ENCODE measurements around the gene COG1. TPM values are rescaled to one million over a fixed set of nuclear protein-coding genes. Genes with fewer than 3 reads are reported as not detected.

Gene COG1
- polyA plus RNA-seq, 3 donors, result 47.4 to 67.8 (median 49.3) TPM

DNA sequence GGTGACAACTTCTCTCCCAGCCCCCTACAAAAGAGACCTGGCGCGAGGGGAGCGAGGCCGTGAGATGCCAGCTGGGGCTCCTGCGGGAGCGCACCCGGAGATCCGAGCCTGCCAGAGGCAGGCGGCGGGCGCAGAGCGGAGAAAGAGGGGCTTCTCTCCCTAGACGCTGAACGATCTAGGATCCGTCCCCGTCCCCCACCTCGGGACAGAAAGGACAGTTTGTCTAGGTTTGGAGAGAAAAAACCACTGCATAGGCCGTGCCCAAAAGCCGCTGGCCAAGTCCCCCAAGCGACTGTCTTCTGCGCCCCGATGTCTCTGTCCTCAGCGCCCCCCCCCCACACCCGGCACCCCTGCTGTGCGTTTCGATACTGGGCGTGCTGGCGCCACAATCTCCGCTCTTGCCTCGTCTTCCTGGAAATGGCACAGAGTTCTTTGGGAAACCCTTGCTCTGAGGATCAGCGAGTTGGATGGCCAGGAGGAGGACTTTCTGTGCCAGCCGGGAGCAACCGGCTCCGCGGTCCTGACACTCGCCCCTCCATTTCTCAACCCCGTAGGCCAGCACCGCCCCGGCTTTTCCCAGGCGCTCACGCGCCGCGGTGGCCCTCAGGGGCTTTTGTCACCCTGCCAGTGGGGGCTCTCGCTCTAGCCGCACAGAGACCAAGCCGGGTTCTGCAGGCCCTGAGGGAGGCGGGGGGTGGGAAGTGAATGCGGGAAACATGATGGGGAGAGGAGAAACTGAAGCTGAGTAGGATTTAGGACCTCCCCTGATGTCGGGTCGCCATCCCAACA lies 27.0 kb upstream of the COG1 start:
- no peak for DNase-seq (ENCODE audit: extremely low read depth in 1 of 11, low read depth in 9 of 11, low spot score in 4 of 11)

DNA sequence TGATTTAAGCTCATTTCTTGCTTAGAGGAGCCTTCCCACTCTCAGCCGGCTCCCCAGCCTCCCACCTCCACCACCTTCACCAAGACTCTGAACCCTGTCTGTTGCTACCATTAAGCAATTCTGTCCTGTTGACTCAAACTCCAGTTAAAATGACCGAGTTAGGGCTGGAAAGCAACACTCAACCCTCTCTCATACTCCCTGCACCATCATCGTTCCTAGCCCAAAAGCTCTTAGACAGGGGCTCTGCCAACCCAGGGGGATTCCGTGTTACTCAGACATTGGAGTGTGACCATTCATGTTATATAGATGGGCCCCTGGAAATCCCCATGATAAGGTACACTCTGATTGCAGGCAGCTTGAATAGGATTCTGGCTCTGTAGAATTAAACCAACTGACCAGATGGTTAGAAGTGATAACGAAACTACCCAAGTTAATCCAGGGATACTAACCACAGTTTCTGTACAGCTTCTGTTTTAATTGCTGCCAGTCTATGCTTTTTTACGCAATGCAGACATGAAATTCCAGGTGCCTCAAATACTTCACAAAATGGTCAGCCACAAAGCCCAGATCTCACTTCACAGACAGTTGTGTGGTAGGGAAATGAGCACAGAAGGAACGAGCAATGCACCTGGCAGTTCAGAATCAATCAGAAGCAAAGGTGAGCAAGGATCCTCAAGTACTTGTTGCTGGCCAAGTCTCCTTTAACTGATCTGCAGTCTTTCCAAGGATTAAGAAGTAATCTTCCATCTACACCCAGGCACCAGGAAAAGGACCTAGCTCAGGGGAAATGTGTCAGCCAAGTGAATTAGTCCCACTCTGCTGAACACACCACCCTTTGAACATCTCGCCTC lies 25.9 kb upstream of the COG1 start:
- no peak for DNase-seq (ENCODE audit: extremely low read depth in 1 of 11, low read depth in 9 of 11, low spot score in 4 of 11)

DNA sequence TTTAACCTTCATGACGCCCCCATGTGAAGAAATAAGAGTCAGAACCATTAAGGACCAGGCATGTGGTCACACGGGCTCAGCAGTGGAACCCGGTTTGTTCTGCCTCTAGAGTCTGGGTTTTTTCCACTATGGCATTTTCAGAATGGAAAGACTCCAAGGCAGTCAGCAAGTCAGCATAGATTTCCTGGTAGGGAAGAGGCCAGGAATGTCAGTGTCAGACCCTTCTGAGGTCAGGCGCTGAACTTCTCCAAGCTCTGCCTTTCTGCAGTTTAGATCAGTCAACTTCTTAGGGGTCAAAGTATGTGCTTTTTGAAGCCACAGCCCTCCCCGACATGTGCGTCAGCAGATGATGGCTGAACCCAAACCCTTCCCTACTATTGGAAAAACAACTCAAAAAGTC lies 24.2 kb upstream of the COG1 start:
- DNase-seq (ENCODE audit: extremely low read depth in 1 of 11, low read depth in 9 of 11, low spot score in 4 of 11), result no peak

DNA sequence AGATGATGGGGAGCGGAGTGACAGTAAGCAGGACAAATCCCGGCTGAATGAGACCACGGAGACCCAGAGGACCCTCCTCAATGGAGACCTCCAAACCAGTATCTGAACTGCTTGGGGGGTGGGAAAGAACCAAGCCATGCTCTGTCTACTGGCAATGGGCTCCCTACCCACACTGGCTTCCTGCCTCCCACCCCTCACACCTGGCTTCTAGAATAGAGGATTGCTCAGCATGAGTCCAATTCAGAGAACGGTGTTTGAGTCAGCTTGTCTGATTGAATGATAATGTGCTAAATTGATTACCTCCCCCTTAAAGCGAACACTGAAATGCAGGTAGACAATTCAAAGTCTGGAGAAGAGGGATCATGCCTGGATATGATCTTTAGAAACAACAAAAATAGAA lies 22.5 kb upstream of the COG1 start:
- no peak for DNase-seq (ENCODE audit: extremely low read depth in 1 of 11, low read depth in 9 of 11, low spot score in 4 of 11)

DNA sequence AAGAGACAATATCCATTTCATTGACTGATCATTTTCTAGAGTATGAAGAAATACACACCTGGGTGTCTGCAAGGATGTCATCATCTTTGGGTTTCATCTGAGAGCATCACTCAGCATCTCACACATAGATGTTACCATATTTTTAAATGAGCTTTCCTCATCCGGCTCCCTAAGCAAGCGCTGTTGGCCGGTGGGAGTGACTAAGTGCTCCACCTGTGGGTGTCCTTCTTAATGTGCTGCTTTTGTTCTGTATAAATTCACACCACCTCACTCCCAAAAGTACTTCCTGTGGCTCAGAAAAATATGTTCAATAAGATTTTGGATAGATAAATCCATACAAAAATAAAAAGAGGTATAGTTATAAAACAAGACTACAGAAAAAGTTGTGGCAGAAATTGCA lies 20.6 kb upstream of the COG1 start:
- no peak for DNase-seq (ENCODE audit: extremely low read depth in 1 of 11, low read depth in 9 of 11, low spot score in 4 of 11)

DNA sequence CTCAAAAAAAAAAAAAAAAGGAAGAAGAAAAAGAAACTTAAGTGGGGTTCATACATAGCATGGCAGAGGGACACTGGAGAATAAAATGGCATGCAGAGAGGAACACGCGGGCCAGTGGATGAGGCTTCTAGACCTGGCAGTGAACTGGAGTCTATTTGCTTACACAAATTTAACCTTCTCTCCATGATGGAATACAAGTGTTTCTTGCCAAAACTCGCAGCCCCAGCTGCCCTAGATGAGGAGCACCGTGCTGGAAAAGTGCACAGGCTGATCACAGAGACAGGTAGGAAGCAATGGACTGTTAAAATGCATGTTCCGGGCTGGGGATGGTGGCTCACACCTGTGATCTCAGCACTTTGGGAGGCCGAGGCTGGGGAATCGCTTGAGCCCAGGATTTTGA lies 18.7 kb upstream of the COG1 start:
- DNase-seq (ENCODE audit: extremely low read depth in 1 of 11, low read depth in 9 of 11, low spot score in 4 of 11), result no peak

DNA sequence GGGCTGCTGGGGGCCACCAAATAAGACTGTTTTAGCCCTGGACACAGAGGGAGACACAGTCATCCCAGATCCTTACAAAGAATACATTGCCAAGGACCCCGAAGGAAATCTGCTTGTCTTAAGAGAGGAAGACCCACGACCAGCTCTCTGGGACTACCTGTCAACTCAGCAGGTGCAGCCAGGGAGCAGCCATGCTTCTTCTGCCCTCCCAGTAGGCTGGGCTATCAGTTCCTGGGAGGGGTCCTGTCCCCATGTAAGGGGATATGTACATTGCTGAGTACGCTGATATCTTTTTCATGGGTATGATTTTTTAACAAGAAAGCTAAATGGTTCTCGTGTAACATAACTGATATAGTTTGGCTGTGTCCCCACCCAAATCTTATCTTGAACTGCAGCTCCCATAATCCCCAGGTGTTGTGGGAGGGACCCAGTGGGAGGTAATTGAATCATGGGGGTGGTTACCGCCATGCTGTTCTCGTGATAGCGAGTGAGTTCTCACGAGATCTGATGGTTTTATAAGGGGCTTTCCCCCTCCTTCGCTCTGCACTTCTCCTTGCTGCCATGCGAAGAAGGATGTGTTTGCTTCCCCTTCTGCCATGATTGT lies 16.8 kb upstream of the COG1 start:
- DNase-seq (ENCODE audit: extremely low read depth in 1 of 11, low read depth in 9 of 11, low spot score in 4 of 11), result no peak

DNA sequence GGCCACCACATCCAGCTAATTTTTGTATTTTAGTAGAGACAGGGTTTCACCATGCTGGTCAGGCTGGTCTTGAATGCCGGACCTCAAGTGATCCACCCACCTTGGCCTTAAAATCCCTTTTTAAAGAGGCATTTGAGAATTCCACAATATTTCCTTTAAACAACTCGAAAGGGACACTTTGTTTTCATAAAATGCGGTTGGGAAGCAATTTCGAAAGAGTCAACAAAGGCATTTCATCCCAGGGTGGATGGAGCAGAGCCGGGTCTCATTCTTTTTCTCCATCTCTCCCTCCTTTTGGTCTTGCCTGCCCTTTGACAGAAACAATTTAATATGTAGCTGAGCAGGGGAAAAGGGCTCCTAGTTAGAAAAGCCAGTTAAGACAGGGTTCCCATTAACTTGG lies 13.5 kb upstream of the COG1 start:
- DNase-seq (ENCODE audit: extremely low read depth in 1 of 11, low read depth in 9 of 11, low spot score in 4 of 11), result no peak

DNA sequence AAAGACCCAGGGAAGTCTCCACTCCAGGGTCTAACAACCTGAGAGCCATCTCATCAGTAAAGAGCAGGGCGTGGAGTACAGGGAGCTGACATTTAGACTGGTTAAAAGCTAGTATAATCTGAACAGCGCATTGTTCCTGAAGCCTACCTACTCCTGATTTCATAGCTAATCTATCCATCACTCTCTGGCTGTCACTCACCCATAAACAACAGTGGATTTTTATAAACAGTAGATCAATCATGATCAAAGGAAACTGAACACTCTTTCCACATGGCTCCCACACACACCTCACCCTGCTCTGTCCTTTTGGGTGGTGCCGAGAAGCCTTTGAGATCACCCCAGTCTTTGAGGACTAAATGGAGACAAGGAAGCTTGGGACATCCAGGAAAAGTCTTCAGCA lies 13.0 kb upstream of the COG1 start:
- no peak for DNase-seq (ENCODE audit: extremely low read depth in 1 of 11, low read depth in 9 of 11, low spot score in 4 of 11)

DNA sequence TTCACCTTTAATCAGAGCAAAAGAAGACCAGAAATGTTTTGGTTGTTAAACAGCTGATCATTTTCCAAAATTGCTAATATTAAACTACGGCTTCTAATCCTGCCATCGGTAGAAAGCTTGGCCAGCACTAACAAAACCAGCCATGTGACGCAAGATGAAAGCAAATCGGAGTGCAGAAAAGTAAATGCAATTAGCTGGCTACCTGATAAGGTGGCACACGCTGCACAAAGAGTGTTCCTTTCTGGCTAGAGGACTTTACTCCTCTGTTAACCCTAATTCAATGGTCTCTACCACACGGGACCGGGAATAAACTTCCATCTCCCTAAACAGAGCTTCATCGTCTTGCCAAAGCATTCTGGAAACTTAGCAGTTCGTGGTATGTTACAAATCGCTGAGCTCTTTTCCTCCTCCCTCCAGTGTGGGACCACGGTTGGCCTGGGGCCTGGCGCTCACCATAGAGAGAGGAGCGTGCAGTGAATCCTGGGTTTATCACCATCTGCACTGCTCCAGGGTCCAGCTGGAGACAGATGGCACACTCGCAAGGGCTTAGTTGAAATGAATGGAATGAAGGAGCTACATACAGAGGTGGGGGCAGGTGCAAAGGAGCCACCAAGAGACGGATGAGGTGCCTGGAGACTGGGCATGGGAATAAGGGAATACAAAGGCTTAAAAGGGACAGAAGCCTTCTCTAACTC lies 10.1 kb upstream of the COG1 start:
- no peak for DNase-seq (ENCODE audit: extremely low read depth in 1 of 11, low read depth in 9 of 11, low spot score in 4 of 11)

DNA sequence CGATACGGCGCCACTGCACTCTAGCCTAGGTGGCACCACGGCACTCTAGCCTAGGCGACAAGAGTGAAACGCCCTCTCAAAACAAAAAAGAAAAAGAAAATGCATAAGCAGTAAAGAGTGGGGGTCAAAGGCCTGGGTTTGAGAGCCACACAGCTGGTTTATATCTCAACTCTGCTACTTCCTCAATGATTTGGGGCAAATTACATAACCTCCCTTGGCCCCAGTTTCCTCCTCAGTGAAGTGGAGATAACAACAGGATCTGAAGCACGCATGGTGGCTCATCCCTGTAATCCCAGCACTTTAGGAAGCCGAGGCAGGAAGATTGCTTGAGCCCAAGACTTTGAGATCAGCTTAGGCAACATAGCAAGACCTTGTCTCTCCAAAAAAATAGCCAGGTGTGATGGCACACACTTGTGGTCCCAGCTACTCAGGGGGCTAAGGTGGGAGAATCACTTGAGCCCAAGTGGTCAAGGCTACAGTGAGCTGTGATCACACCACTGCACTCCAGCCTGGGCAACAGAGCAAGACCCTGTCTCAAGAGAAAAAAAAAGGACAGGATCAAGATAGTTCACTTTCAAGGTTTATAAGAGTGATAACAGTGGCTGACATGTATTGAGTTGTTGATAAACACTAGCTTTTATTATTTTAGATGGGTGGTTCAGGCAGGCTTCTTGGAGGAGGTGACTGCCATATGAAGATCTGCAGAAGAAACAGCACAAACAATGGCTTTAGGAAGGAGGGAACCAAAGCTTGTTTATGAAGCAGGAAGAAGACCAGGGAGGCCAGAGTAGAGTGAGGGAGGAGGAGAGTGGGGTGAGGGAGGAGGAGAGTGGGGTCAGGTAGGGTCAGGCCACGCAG lies 8.5 kb upstream of the COG1 start:
- DNase-seq (ENCODE audit: extremely low read depth in 1 of 11, low read depth in 9 of 11, low spot score in 4 of 11), result no peak

DNA sequence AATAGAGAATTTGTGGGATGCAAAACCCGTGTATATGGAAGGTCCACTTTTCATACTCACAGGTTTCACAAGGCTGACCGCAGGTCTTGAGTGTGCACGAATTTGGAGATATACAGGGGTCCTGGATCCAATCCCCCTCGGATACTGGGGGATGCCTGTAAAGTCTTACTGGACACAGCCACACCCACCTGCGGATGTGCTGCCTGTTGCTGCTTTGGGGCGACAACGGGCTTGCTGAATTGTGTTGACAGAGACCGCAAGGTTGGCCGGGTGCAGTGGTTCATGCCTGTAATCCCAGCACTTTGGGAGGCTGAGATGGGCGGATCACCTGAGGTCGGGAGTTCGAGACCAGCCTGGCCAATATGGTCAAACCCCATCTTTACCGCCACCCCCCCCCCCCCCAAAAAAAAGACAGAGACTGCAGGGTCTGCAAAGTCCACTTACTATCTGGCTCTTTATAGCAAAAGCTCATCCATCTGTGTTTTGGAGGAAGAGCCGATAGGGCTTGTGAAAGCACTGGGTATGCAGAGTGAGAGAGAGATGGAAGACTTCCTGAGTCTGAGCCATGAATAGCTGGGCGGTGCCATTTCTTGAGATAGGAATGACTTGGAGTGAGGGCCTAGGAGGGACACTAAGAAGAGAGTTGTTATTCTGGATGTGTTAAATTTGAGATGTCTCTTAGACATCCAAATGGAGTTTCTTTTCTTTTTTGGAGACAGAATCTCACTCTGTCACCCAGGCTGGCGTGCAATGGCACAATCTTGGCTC lies 6.4 kb upstream of the COG1 start:
- no peak for DNase-seq (ENCODE audit: extremely low read depth in 1 of 11, low read depth in 9 of 11, low spot score in 4 of 11)

DNA sequence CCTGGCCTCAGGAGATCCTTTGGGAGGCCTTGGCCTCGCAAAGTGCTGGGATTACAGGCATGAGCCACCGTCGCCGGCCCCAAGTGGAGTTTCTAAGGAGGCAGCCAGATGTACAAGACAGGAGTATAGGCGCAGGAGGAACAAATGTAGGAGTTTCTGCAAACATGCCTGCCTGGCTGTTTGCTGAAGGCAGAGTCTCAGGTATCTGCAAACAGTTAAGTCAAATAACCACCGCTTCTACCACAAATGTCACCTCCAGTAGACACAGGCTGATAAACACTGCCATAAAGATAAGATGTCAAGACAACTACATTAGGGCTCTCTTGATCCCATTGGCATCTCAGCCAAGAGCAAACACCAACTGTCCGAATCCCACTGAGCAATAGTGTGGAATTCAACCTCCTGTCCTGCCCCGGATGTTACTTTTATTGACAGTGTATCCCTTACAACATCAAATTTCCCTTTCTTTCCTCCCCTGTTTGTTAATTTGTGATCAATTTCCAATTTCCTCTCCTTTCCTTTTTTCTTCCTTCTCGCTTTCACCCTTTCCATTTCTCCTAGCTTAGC lies 5.6 kb upstream of the COG1 start:
- DNase-seq (ENCODE audit: extremely low read depth in 1 of 11, low read depth in 9 of 11, low spot score in 4 of 11), result no peak

DNA sequence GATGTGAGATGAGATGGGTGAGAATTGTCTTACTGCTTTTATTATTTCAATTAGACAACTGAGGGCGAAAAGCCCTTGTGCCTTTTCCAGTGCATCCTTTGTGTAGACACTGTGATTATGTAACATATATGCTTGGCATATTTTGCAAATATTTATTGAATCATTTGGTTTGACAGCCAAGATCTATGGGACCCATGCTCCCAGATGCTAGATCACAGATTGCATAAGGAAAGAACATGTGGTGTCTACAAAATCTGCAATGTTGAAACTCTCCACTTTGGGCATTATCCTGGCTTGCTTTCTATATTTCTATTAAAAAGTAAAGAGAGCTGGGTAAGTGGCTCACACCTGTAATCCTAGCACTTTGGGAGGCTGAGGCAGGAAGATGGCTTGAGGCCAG lies 4.8 kb upstream of the COG1 start:
- DNase-seq (ENCODE audit: extremely low read depth in 1 of 11, low read depth in 9 of 11, low spot score in 4 of 11), result no peak

DNA sequence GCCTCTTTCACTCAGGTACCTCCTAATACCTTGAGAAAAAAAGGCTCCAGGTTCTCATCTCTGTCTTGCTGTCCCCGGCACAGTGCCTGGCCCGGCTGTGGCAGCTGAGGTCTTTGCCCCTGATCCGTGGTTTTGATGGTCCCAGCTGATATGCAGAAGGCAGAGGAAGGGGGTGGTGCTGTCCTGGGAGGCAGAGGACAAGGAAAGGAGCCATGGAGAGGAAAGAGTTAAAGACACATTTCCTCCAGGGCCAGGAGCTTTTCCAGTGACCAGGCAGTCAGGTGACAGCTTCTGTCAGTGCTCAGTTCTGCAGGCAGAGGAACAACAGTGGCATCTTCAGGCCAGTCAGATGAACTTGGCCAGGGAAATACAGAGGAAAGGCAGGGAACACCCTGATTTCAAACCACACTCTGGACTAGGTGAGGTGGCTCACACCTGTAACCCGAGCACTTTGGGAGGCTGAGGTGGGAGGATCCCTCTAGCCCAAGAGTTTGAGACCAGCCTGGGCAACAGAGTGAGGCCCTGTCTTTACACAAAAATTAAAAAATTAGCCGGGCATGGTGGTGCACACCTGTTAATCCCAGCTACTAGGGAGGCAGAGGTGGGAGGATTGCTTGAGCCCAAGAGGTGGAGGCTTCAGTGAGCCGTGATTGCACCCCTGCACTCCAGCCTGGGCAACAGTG lies 3.3 kb upstream of the COG1 start:
- DNase-seq (ENCODE audit: extremely low read depth in 1 of 11, low read depth in 9 of 11, low spot score in 4 of 11), result no peak

DNA sequence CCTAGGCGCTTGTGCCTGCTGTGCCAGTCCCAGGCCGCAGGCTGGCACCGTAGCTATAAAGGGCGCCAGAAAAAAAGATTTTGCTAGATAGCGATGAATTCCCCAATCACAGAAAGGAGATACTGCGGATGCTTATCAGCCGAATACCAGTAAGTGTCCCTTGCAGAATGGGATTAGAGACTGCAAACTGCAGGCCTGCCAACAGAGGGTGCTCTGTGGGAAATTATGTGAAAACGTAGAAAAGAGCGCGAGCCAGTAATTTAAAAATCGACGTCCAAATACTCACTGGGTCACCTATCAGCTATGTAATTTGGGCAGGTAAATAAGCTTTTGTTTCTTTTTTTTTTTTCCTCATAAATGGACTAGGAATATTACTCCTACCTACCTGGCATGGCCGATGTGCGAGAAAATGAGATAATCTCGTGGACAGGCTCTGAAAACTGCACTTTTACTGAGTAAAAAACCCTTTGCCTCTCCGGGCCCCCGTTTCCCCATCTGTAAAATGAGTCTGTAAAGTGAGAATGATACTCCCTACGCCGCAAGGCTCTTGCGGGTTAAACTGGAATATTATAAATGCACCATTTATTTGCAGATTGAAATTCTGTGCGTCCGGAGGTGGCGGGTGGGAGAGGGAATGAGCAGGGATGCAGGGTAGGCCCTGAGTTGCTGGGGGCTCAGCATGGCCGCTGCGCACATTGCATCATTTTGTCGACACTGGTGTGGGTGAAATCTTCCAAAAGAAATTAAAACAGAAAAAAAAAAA lies 1.2 kb upstream of the COG1 start:
- DNase-seq (ENCODE audit: extremely low read depth in 1 of 11, low read depth in 9 of 11, low spot score in 4 of 11), result peak in 3 of 11 donors; percentile 51 to 57 (median 52)
